MM.1S (cell line): ENCODE measurements around the gene MAGEF1.

Experiments
- DNase-seq: peaks from one replicate; pipeline ENCODE4 v3.0.0-alpha.2; 2015
- H2AFZ ChIP-seq: fragments of 300-600 bp; sonication (generic); 2 replicates; pipeline ENCODE4 v1.6.0; 2016; ENCODE audit warnings: antibody characterized with exemption, low read length
- H3F3A ChIP-seq: fragments of 300-600 bp; sonication (generic); 2 replicates; pipeline ENCODE4 v1.6.1; 2016; ENCODE audit warnings: mild to moderate bottlenecking, antibody characterized with exemption, low read length, moderate library complexity, mixed read lengths; ENCODE audit not compliant: insufficient read depth
- H3K27ac ChIP-seq: fragments of 300-600 bp; sonication (generic); 2 replicates; pipeline ENCODE4 v1.5.1; 2016; ENCODE audit warnings: mild to moderate bottlenecking, low read length
- H3K27me3 ChIP-seq: fragments of 300-600 bp; sonication (generic); replicated peaks from 2 replicates; pipeline ENCODE4 v1.6.0; 2016; ENCODE audit warnings: low read length; ENCODE audit not compliant: insufficient read depth
- H3K36me3 ChIP-seq: fragments of 300-600 bp; sonication (generic); replicated peaks from 2 replicates; pipeline ENCODE4 v1.6.1; 2016; ENCODE audit warnings: mild to moderate bottlenecking, low read length, mixed read lengths; ENCODE audit not compliant: insufficient read depth
- H3K4me1 ChIP-seq: fragments of 300-600 bp; sonication (generic); 2 replicates; pipeline ENCODE4 v1.6.1; 2016; ENCODE audit warnings: low read length, mixed read lengths
- H3K4me2 ChIP-seq: fragments of 300-600 bp; sonication (generic); 2 replicates; pipeline ENCODE4 v1.6.0; 2016; ENCODE audit warnings: low read depth, low read length
- H3K4me3 ChIP-seq: fragments of 300-600 bp; sonication (generic); 2 replicates; pipeline ENCODE4 v1.5.1; 2016; ENCODE audit warnings: low read length, mixed read lengths
- H3K79me2 ChIP-seq: fragments of 300-600 bp; sonication (generic); 2 replicates; pipeline ENCODE4 v1.6.1; 2016; ENCODE audit warnings: mixed run types, low read length, mixed read lengths
- H3K9ac ChIP-seq: fragments of 300-600 bp; sonication (generic); 2 replicates; pipeline ENCODE4 v1.6.1; 2016; ENCODE audit warnings: low read length, mixed read lengths
- H3K9me2 ChIP-seq: fragments of 300-600 bp; sonication (generic); replicated peaks from 2 replicates; pipeline ENCODE4 v1.6.1; 2016; ENCODE audit warnings: mild to moderate bottlenecking, low read length, mixed read lengths; ENCODE audit not compliant: insufficient read depth
- H3K9me3 ChIP-seq: fragments of 300-600 bp; sonication (generic); replicated peaks from 2 replicates; pipeline ENCODE4 v1.6.1; 2016; ENCODE audit warnings: mild to moderate bottlenecking, low read length, mixed read lengths; ENCODE audit not compliant: insufficient read depth
- H4K20me1 ChIP-seq: fragments of 300-600 bp; sonication (generic); 2 replicates; pipeline ENCODE4 v1.6.1; 2016; ENCODE audit warnings: mild to moderate bottlenecking, low read length, moderate library complexity, mixed read lengths; ENCODE audit not compliant: insufficient read depth
- CTCF ChIP-seq: fragments of 300-600 bp; sonication (generic); IDR thresholded peaks from 2 replicates; pipeline ENCODE4 v1.5.1; 2016; ENCODE audit warnings: antibody characterized with exemption, low read length, mixed read lengths
- EZH2 ChIP-seq: fragments of 300-600 bp; sonication (generic); optimal IDR thresholded peaks from 2 replicates; pipeline ENCODE3; 2017; ENCODE audit warnings: low read depth, mild to moderate bottlenecking, antibody characterized with exemption, low read length, mixed read lengths
- EZH2phosphoT487 ChIP-seq: fragments of 300-600 bp; sonication (generic); IDR thresholded peaks from 2 replicates; pipeline ENCODE4 v1.6.1; 2018; ENCODE audit warnings: antibody characterized with exemption, low read length

The MAGEF1 gene

GRCh38 chr3:184725176-184725719 is 13.4 kb upstream of the MAGEF1 start:
- Histone ChIP-seq H3K4me1 (no peaks in the 10 kb centered on the region), H3K9me2 (no peaks in the 10 kb centered on the region), H3K79me2 (no peaks in the 10 kb centered on the region), H3F3A (no peaks in the 10 kb centered on the region), H3K4me3 (no peak overlapping the region), H3K9me3 (no peaks in the 10 kb centered on the region), H3K27me3 (no peaks in the 10 kb centered on the region), H2AFZ (no peak overlapping the region), H3K36me3 (no peaks in the 10 kb centered on the region), H3K4me2 (no peak overlapping the region), H3K27ac (no peak overlapping the region), H4K20me1 (no peaks in the 10 kb centered on the region), H3K9ac (no peak overlapping the region)
- no peak for TF ChIP-seq EZH2phosphoT487
- TF ChIP-seq CTCF: no peak
- TF ChIP-seq EZH2: no peak
- no peak for DNase-seq

- H3K4me2 ChIP-seq: no peak overlapping the region
- no peaks in the 10 kb centered on the region for H3K36me3 ChIP-seq
- H3K79me2 ChIP-seq: no peaks in the 10 kb centered on the region
- H3K9me2 ChIP-seq: no peaks in the 10 kb centered on the region
- H2AFZ ChIP-seq: no peak overlapping the region
- no peak overlapping the region for H3K9ac ChIP-seq
- H3F3A ChIP-seq: no peaks in the 10 kb centered on the region
- H3K4me3 ChIP-seq: no peak overlapping the region
- H3K27me3 ChIP-seq: no peaks in the 10 kb centered on the region
- no peaks in the 10 kb centered on the region for H3K9me3 ChIP-seq
- TF ChIP-seq CTCF: no peak
- no peak for TF ChIP-seq EZH2phosphoT487
- no peak for TF ChIP-seq EZH2
- no peaks in the 10 kb centered on the region for H3K4me1 ChIP-seq
- no peak overlapping the region for H3K27ac ChIP-seq
- no peak for DNase-seq
- H4K20me1 ChIP-seq: no peaks in the 10 kb centered on the region
Observed at GRCh38 chr3:184724699-184725098, 12.8 kb upstream of the MAGEF1 start.

GRCh38 chr3:184719709-184720108 is 7.8 kb upstream of the MAGEF1 start:
- Histone ChIP-seq H3K4me3 (no peak overlapping the region), H3K79me2 (no peaks in the 10 kb centered on the region), H3K9me2 (no peaks in the 10 kb centered on the region), H3K4me2 (no peak overlapping the region), H3F3A (no peaks in the 10 kb centered on the region), H3K36me3 (no peaks in the 10 kb centered on the region), H2AFZ (no peak overlapping the region), H3K9ac (no peak overlapping the region), H4K20me1 (no peaks in the 10 kb centered on the region), H3K4me1 (no peaks in the 10 kb centered on the region), H3K9me3 (no peaks in the 10 kb centered on the region), H3K27me3 (no peaks in the 10 kb centered on the region), H3K27ac (no peak overlapping the region)
- DNase-seq: no peak
- TF ChIP-seq EZH2phosphoT487 (no peak), CTCF (no peak), EZH2 (no peak)
